HCT116 (cell line): ENCODE results near the gene PLA2R1. TPM values are rescaled to one million over a fixed set of nuclear protein-coding genes. Genes with fewer than 3 reads are reported as not detected.

Experiments used
- ATAC-seq: fragments of 200-7000 bp; cut with Tn5 transposase; 2 replicates; pipeline ENCODE4 v1.9.1; 2020; ENCODE audit warnings: mild to moderate bottlenecking, moderate library complexity
- BruUV-seq: library from RNA; stranded (reverse); fragments of 400-500 nt; replicated peaks from 2 replicates; lab custom pipeline; 2021; lab: Mats Ljungman, UMichigan
- CTCF ChIA-PET: fragments of 300-600 bp; sonication (Branson Sonifier 250); formaldehyde crosslinking; loops from one replicate; lab custom pipeline; 2021; ENCODE audit warnings: antibody characterized with exemption; lab: Charles Lee
- POLR2A ChIA-PET: fragments of 300-600, 350-600 bp; sonication (Branson Sonifier 250); formaldehyde crosslinking; loops from one replicate; lab custom pipeline; 2021; ENCODE audit warnings: antibody characterized with exemption; lab: Charles Lee
- RAD21 ChIA-PET, 2 experiments: fragments of 300-600 bp; sonication (Branson Sonifier 250); formaldehyde crosslinking; loops; one replicate each; lab custom pipeline; 2023; ENCODE audit warnings: low total read pairs in 2 of 2; ENCODE audit not compliant: uncharacterized antibody in 2 of 2, unreplicated experiment in 2 of 2, low non-redundant PET in 1 of 2; lab: Charles Lee
- DNase-seq: peaks from one replicate; pipeline ENCODE4 v3.0.0-alpha.2; 2010; ENCODE audit warnings: low read depth, low spot score
- H2AFZ ChIP-seq: fragments of 200-600 bp; shearing (Covaris generic), sonication (generic); 2 replicates; pipeline ENCODE4 v1.6.1; 2017; ENCODE audit warnings: low read depth, mixed run types, mixed read lengths, antibody characterized with exemption, low read length; ENCODE audit not compliant: poor library complexity, severe bottlenecking
- H3K27ac ChIP-seq: 2 replicates; pipeline ENCODE4 v1.5.1; 2012; ENCODE audit warnings: low read depth, low read length
- H3K27me3 ChIP-seq: fragments of 200-600 bp; sonication (generic); 2 replicates; pipeline ENCODE4 v1.6.1; 2016; ENCODE audit warnings: mixed run types, low read length, mixed read lengths; ENCODE audit not compliant: insufficient read depth
- H3K36me3 ChIP-seq, 2 experiments: fragments of 200-500 bp in 1 of 2; fragments of 200-600 bp in 1 of 2; sonication (Bioruptor generic) in 1 of 2; sonication (generic) in 1 of 2; 2 replicates each; pipeline versions ENCODE4 v1.5.1 to v1.6.1; 2014 to 2016; ENCODE audit warnings: low read length in 2 of 2, inconsistent platforms in 1 of 2, mixed read lengths in 1 of 2, mixed run types in 1 of 2; ENCODE audit not compliant: insufficient read depth in 2 of 2, control insufficient read depth in 1 of 2
- H3K4me1 ChIP-seq, 2 experiments: fragments of 200-600 bp in 1 of 2; sonication (generic) in 1 of 2; 2 replicates each; pipeline versions ENCODE4 v1.5.1 to v1.6.1; 2012 to 2017; ENCODE audit warnings: low read length in 2 of 2, inconsistent platforms in 1 of 2, mild to moderate bottlenecking in 1 of 2, mixed read lengths in 1 of 2, mixed run types in 1 of 2, moderate library complexity in 1 of 2; ENCODE audit not compliant: insufficient read depth in 2 of 2, control insufficient read depth in 1 of 2
- H3K4me2 ChIP-seq: fragments of 200-600 bp; sonication (generic); 2 replicates; pipeline ENCODE4 v1.6.1; 2017; ENCODE audit warnings: mixed run types, low read length, mixed read lengths
- H3K4me3 ChIP-seq, 2 experiments: fragments of 200-600 bp in 1 of 2; sonication (generic) in 1 of 2; replicated peaks in 1 of 2; 2 replicates each; pipeline ENCODE4 v1.5.1; 2011 to 2016; ENCODE audit warnings: low read length in 2 of 2, control low read depth in 1 of 2, low read depth in 1 of 2, mild to moderate bottlenecking in 1 of 2, mixed read lengths in 1 of 2, mixed run types in 1 of 2
- H3K79me2 ChIP-seq: fragments of 200-600 bp; sonication (generic); 2 replicates; pipeline ENCODE4 v1.6.1; 2017; ENCODE audit warnings: mild to moderate bottlenecking, mixed run types, low read length, moderate library complexity, mixed read lengths; ENCODE audit not compliant: insufficient read depth
- H3K9ac ChIP-seq: fragments of 200-600 bp; sonication (generic); 2 replicates; pipeline ENCODE4 v1.6.1; 2016; ENCODE audit warnings: low read length, mixed read lengths
- H3K9me2 ChIP-seq: fragments of 200-600 bp; sonication (generic), shearing (Covaris generic); 2 replicates; pipeline ENCODE4 v1.6.1; 2017; ENCODE audit warnings: mixed run types, mild to moderate bottlenecking, moderate library complexity; ENCODE audit not compliant: insufficient read depth
- H3K9me3 ChIP-seq, 2 experiments: fragments of 200-500 bp in 1 of 2; fragments of 200-600 bp in 1 of 2; sonication (Bioruptor generic) in 1 of 2; sonication (generic) in 1 of 2; 2 replicates each; pipeline ENCODE4 v1.6.1; 2014 to 2017; ENCODE audit warnings: low read length in 2 of 2, mixed read lengths in 2 of 2, inconsistent platforms in 1 of 2, low read depth in 1 of 2, mild to moderate bottlenecking in 1 of 2, mixed run types in 1 of 2, moderate library complexity in 1 of 2; ENCODE audit not compliant: control insufficient read depth in 1 of 2, insufficient read depth in 1 of 2
- H4K20me1 ChIP-seq: fragments of 200-600 bp; sonication (generic), shearing (Covaris generic); 2 replicates; pipeline ENCODE4 v1.6.1; 2017; ENCODE audit warnings: mixed run types, mild to moderate bottlenecking, moderate library complexity; ENCODE audit not compliant: insufficient read depth
- CBX3 ChIP-seq: IDR thresholded peaks from 2 replicates; pipeline ENCODE4 v1.6.1; 2012; ENCODE audit warnings: low read depth
- CTCF ChIP-seq, 3 experiments: fragments of 200-600 bp in 1 of 3; sonication (generic) in 1 of 3; IDR thresholded peaks in 2 of 3; conservative IDR thresholded peaks in 1 of 3; 2 replicates each; pipeline ENCODE4 v1.5.1; 2012 to 2017; ENCODE audit warnings: low read depth in 2 of 3, low read length in 2 of 3, antibody characterized with exemption in 1 of 3, borderline replicate concordance in 1 of 3, control low read depth in 1 of 3, mild to moderate bottlenecking in 1 of 3, mixed read lengths in 1 of 3, mixed run types in 1 of 3, moderate library complexity in 1 of 3; ENCODE audit not compliant: insufficient read depth in 1 of 3
- EGR1 ChIP-seq: IDR thresholded peaks from 2 replicates; pipeline ENCODE4 v1.6.1; 2012; ENCODE audit warnings: low read depth
- ELF1 ChIP-seq: IDR thresholded peaks from 2 replicates; pipeline ENCODE4 v1.6.1; 2012; ENCODE audit warnings: low read depth, borderline replicate concordance
- EZH2 ChIP-seq: fragments of 200-600 bp; sonication (generic); IDR thresholded peaks from 2 replicates; pipeline ENCODE4 v1.6.1; 2017; ENCODE audit warnings: antibody characterized with exemption, mixed run types
- EZH2phosphoT487 ChIP-seq: fragments of 200-600 bp; IDR thresholded peaks from 2 replicates; pipeline ENCODE4 v1.6.1; 2018; ENCODE audit warnings: antibody characterized with exemption, borderline replicate concordance
- JUND ChIP-seq: IDR thresholded peaks from 2 replicates; pipeline ENCODE4 v1.6.1; 2012
- SP1 ChIP-seq: IDR thresholded peaks from 2 replicates; pipeline ENCODE4 v1.6.1; 2012; ENCODE audit warnings: low read depth
- ZFX ChIP-seq: fragments of 450-650 bp; IDR thresholded peaks from 2 replicates; pipeline ENCODE4 v1.6.1; 2017
- ZNF274 ChIP-seq: fragments of 200-500 bp; sonication (Bioruptor generic); IDR thresholded peaks from 2 replicates; pipeline ENCODE4 v1.6.1; 2014; ENCODE audit warnings: mild to moderate bottlenecking, low read depth, low read length, inconsistent platforms
- intact Hi-C: fragments of 100-400 bp; cut with micrococcal nuclease; formaldehyde crosslinking; loops from 2 replicates; pipeline ENCODE4 v1.10.0; 2022
- total RNA-seq: library from RNA; stranded (reverse); gene quantifications from one replicate; pipeline ENCODE4 v1.2.1, GENCODE V29; 2021; ENCODE audit not compliant: unreplicated experiment
- TF ChIP-seq, protein P1 (sequence below): IDR thresholded peaks from 2 replicates; pipeline ENCODE4 v1.6.1; 2011; ENCODE audit warnings: mild to moderate bottlenecking, low read length, moderate library complexity; ENCODE audit not compliant: insufficient replicate concordance; ENCODE audit errors: extremely low read depth
- TF ChIP-seq, protein P2 (sequence below): IDR thresholded peaks from 2 replicates; pipeline ENCODE4 v1.6.1; 2012
- TF ChIP-seq, protein P3 (sequence below): IDR thresholded peaks from 2 replicates; pipeline ENCODE4 v1.6.1; 2012; ENCODE audit warnings: low read depth

Gene PLA2R1
- total RNA-seq, 1 experiment from 2014 or later = 0.34 TPM

GRCh38 chr2:160043265-160043664 is 19.1 kb downstream of the PLA2R1 start:
- no peaks in the 10 kb centered on the region for H4K20me1 ChIP-seq
- no peak overlapping the region for H2AFZ ChIP-seq
- H3K4me2 ChIP-seq = no peak overlapping the region
- H3K9me3 ChIP-seq = no peaks in the 10 kb centered on the region
- intact Hi-C loops = no loop called here
- ATAC-seq = no peak
- no peak overlapping the region for H3K9ac ChIP-seq
- H3K36me3 ChIP-seq = no peaks in the 10 kb centered on the region
- H3K4me3 ChIP-seq = no peak overlapping the region
- POLR2A ChIA-PET = no interaction called here
- no peak overlapping the region for H3K27ac ChIP-seq
- no peak for TF ChIP-seq CBX3
- TF ChIP-seq, protein P1, sequence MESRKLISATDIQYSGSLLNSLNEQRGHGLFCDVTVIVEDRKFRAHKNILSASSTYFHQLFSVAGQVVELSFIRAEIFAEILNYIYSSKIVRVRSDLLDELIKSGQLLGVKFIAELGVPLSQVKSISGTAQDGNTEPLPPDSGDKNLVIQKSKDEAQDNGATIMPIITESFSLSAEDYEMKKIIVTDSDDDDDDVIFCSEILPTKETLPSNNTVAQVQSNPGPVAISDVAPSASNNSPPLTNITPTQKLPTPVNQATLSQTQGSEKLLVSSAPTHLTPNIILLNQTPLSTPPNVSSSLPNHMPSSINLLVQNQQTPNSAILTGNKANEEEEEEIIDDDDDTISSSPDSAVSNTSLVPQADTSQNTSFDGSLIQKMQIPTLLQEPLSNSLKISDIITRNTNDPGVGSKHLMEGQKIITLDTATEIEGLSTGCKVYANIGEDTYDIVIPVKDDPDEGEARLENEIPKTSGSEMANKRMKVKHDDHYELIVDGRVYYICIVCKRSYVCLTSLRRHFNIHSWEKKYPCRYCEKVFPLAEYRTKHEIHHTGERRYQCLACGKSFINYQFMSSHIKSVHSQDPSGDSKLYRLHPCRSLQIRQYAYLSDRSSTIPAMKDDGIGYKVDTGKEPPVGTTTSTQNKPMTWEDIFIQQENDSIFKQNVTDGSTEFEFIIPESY = no peak
- no peak for TF ChIP-seq ZFX
- TF ChIP-seq ELF1 = no peak
- TF ChIP-seq JUND = no peak
- TF ChIP-seq EZH2phosphoT487 = no peak
- no peak for TF ChIP-seq SP1
- H3K9me2 ChIP-seq = no peaks in the 10 kb centered on the region
- no peak for DNase-seq
- no peaks in the 10 kb centered on the region for H3K79me2 ChIP-seq
- CTCF ChIA-PET = no interaction called here
- BruUV-seq = no TSS peak
- RAD21 ChIA-PET = no interaction called here
- no peaks in the 10 kb centered on the region for H3K27me3 ChIP-seq
- no peaks in the 10 kb centered on the region for H3K4me1 ChIP-seq

GRCh38 chr2:160042054-160042453 is 20.4 kb downstream of the PLA2R1 start:
- POLR2A ChIA-PET = no interaction called here

More at GRCh38 chr2:160042054-160042453, 20.4 kb downstream of the PLA2R1 start:
- Histone ChIP-seq H2AFZ (no peak overlapping the region), H3K27me3 (no peaks in the 10 kb centered on the region), H3K27ac (no peak overlapping the region), H3K4me2 (no peak overlapping the region), H3K4me1 (no peaks in the 10 kb centered on the region), H3K9me3 (no peaks in the 10 kb centered on the region), H3K36me3 (no peaks in the 10 kb centered on the region), H3K9ac (no peak overlapping the region), H3K9me2 (no peaks in the 10 kb centered on the region), H3K79me2 (no peaks in the 10 kb centered on the region), H3K4me3 (no peak overlapping the region), H4K20me1 (no peaks in the 10 kb centered on the region)
- ChIA-PET RAD21 (no interaction called here), CTCF (no interaction called here)
- TF ChIP-seq EZH2 (no peak), EGR1 (no peak), ZNF274 (no peak), CTCF (IDR thresholded peaks at IDR 0.05 in 2 of 3, conservative IDR thresholded peaks at IDR 0.05 in 1 of 3; ENCODE audit: borderline replicate concordance in 1 of 3, insufficient read depth in 1 of 3, low read depth in 2 of 3, low read length in 2 of 3) (no peak), EZH2phosphoT487 (no peak)
- TF ChIP-seq, protein P2, sequence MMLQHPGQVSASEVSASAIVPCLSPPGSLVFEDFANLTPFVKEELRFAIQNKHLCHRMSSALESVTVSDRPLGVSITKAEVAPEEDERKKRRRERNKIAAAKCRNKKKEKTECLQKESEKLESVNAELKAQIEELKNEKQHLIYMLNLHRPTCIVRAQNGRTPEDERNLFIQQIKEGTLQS = no peak
- TF ChIP-seq, protein P3, sequence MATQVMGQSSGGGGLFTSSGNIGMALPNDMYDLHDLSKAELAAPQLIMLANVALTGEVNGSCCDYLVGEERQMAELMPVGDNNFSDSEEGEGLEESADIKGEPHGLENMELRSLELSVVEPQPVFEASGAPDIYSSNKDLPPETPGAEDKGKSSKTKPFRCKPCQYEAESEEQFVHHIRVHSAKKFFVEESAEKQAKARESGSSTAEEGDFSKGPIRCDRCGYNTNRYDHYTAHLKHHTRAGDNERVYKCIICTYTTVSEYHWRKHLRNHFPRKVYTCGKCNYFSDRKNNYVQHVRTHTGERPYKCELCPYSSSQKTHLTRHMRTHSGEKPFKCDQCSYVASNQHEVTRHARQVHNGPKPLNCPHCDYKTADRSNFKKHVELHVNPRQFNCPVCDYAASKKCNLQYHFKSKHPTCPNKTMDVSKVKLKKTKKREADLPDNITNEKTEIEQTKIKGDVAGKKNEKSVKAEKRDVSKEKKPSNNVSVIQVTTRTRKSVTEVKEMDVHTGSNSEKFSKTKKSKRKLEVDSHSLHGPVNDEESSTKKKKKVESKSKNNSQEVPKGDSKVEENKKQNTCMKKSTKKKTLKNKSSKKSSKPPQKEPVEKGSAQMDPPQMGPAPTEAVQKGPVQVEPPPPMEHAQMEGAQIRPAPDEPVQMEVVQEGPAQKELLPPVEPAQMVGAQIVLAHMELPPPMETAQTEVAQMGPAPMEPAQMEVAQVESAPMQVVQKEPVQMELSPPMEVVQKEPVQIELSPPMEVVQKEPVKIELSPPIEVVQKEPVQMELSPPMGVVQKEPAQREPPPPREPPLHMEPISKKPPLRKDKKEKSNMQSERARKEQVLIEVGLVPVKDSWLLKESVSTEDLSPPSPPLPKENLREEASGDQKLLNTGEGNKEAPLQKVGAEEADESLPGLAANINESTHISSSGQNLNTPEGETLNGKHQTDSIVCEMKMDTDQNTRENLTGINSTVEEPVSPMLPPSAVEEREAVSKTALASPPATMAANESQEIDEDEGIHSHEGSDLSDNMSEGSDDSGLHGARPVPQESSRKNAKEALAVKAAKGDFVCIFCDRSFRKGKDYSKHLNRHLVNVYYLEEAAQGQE = no peak
- no TSS peak for BruUV-seq
- intact Hi-C loops = no loop called here
- no peak for DNase-seq
- no peak for ATAC-seq
